HUES64 (cell line): ENCODE results near the gene TP63.

Experiments
- H3K27ac ChIP-seq: 2 replicates; pipeline ENCODE4 v1.7.0; 2013; ENCODE audit warnings: low read depth, low read length, inconsistent platforms
- H3K27me3 ChIP-seq: 2 replicates; pipeline ENCODE4 v1.6.1; 2013; ENCODE audit warnings: mild to moderate bottlenecking, low read length; ENCODE audit not compliant: insufficient read depth
- H3K36me3 ChIP-seq: 2 replicates; pipeline ENCODE4 v1.6.1; 2013; ENCODE audit warnings: mild to moderate bottlenecking, low read length; ENCODE audit not compliant: insufficient read depth
- H3K4me1 ChIP-seq: 2 replicates; pipeline ENCODE4 v1.6.1; 2013; ENCODE audit warnings: mild to moderate bottlenecking, low read length, moderate library complexity; ENCODE audit not compliant: insufficient read depth
- H3K4me3 ChIP-seq: 2 replicates; pipeline ENCODE4 v1.5.1; 2013; ENCODE audit warnings: mild to moderate bottlenecking, low read length, moderate library complexity
- H3K9ac ChIP-seq: 2 replicates; pipeline ENCODE4 v1.6.1; 2013; ENCODE audit warnings: mild to moderate bottlenecking, low read depth, low read length
- H3K9me3 ChIP-seq: 2 replicates; pipeline ENCODE4 v1.6.1; 2013; ENCODE audit warnings: low read depth, low read length; ENCODE audit not compliant: insufficient read depth
- WGBS: fragments of 150-250, 120-280 bp; methylation state at CpG from one replicate; pipeline ENCODE4 v1.1.7; 2013; ENCODE audit warnings: missing lambda C conversion rate; 5-methylcytosine and 5-hydroxymethylcytosine counted together

Gene TP63

DNA sequence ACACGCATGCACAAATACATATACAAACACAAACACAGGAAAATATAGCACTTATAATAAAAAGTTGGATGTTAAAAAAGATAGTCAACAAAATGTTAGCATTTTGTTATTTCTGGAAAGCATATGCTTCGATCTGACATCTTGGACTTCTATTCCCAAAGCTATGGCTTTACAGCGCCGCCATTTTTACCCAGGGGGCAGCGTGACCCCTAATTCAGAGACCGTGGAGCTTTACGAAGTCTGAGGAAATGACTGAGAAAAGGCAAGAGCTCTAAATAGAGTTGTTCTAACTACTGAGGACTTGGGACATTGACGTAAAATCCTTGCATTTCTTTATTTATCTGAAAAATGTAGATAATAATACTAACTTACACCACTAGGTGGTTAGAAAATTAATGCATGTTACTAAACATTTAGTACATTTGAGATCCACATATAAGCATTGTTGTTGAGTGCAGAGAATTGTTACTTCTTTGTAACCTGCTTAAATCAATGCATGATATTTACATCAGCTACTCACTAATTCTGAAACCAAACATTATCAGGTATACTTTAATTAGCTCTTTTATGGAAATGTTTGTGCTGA lies 155.4 kb downstream of the TP63 start:
- WGBS, result 90% methylated on average over 6 of the region's 8 CpGs
- H3K36me3 ChIP-seq, result no peaks in the 10 kb centered on the region
- no peak overlapping the region for H3K4me3 ChIP-seq
- H3K27ac ChIP-seq, result no peak overlapping the region
- no peaks in the 10 kb centered on the region for H3K9me3 ChIP-seq
- no peaks in the 10 kb centered on the region for H3K4me1 ChIP-seq
- H3K27me3 ChIP-seq, result peaks cover 44% of the 10 kb centered on the region
- H3K9ac ChIP-seq, result no peak overlapping the region

DNA sequence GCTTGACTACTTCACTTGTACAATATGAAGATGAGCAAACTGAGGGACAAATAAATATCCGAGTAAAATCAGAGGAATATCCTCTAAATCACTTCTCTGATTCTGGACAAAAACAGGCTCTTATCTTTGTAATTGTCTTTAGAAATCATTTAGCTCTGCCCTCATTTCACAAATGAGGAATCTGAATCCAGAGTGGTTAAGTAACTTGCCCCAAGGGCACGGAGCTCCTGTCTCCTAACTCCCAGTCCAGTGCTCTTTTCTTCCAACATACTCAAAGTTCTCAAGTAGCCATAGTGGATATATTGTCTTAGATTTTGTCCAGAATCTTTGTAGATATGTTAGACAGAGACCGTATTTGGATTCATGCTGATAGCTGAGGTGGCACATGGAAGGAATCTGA lies 156.0 kb downstream of the TP63 start:
- peaks cover 1% of the 10 kb centered on the region; the same call in 1 of the 2 replicates for H3K4me1 ChIP-seq
- H3K9me3 ChIP-seq, result no peaks in the 10 kb centered on the region
- peaks cover 38% of the 10 kb centered on the region for H3K27me3 ChIP-seq
- no peak overlapping the region for H3K27ac ChIP-seq
- H3K4me3 ChIP-seq, result no peak overlapping the region
- 82% methylated on average over 3 of the region's 3 CpGs for WGBS
- no peaks in the 10 kb centered on the region for H3K36me3 ChIP-seq
- no peak overlapping the region for H3K9ac ChIP-seq

GRCh38 chr3:189787632-189788031 lies 156.4 kb downstream of the TP63 start:
- H3K4me1 ChIP-seq, result peaks cover 6% of the 10 kb centered on the region; the same call in 1 of the 2 replicates
- H3K4me3 ChIP-seq, result no peak overlapping the region
- no peak overlapping the region for H3K9ac ChIP-seq
- no peaks in the 10 kb centered on the region for H3K9me3 ChIP-seq
- no peaks in the 10 kb centered on the region for H3K36me3 ChIP-seq
- peaks cover 33% of the 10 kb centered on the region for H3K27me3 ChIP-seq
- 73% methylated on average over 3 of the region's 3 CpGs for WGBS
- no peak overlapping the region for H3K27ac ChIP-seq

DNA sequence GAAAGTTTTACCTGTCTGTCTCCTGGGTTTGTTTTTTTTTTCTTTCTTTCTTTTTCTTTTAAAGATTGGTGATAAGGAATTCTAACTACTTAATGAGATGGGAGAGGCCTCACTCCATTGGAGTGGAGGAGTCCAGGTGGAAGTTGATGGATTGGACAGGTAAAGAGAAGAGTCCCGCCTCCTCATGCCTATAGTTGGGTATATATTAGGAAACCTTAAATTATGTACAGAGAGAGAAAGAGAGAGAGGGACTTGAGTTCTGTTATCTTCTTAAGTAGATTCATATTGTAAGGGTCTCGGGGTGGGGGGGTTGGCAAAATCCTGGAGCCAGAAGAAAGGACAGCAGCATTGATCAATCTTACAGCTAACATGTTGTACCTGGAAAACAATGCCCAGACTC lies 158.2 kb downstream of the TP63 start:
- H3K27me3 ChIP-seq, result peaks cover 22% of the 10 kb centered on the region
- no peak overlapping the region for H3K27ac ChIP-seq

GRCh38 chr3:189790658-189791057 lies 159.5 kb downstream of the TP63 start:
- Histone ChIP-seq H3K4me3 (no peak overlapping the region), H3K27ac (no peak overlapping the region), H3K9me3 (no peaks in the 10 kb centered on the region), H3K4me1 (peaks cover 7% of the 10 kb centered on the region; the same call in 1 of the 2 replicates), H3K9ac (no peak overlapping the region), H3K36me3 (no peaks in the 10 kb centered on the region), H3K27me3 (peaks cover 22% of the 10 kb centered on the region)
- WGBS, result 93% methylated on average over 7 of the region's 7 CpGs

More for the DNA sequence above, 158.2 kb downstream of the TP63 start:
- H3K36me3 ChIP-seq, result no peaks in the 10 kb centered on the region
- H3K9me3 ChIP-seq, result no peaks in the 10 kb centered on the region
- H3K9ac ChIP-seq, result no peak overlapping the region
- H3K4me3 ChIP-seq, result no peak overlapping the region
- peaks cover 7% of the 10 kb centered on the region; the same call in 1 of the 2 replicates for H3K4me1 ChIP-seq
- WGBS, result 50% methylated on average over 2 of the region's 2 CpGs

- H3K27ac ChIP-seq, result no peak overlapping the region
- no peak overlapping the region for H3K9ac ChIP-seq
- H3K27me3 ChIP-seq, result peaks cover 35% of the 10 kb centered on the region
- 96% methylated on average over 3 of the region's 7 CpGs for WGBS
- H3K36me3 ChIP-seq, result no peaks in the 10 kb centered on the region
- H3K4me3 ChIP-seq, result no peak overlapping the region
- H3K4me1 ChIP-seq, result peaks cover 7% of the 10 kb centered on the region; the same call in 1 of the 2 replicates
- H3K9me3 ChIP-seq, result no peaks in the 10 kb centered on the region
Measured at GRCh38 chr3:189792046-189792929, 161.1 kb downstream of the TP63 start.

GRCh38 chr3:189794518-189794917 lies 163.3 kb downstream of the TP63 start:
- Histone ChIP-seq H3K27ac (no peak overlapping the region), H3K9ac (no peak overlapping the region), H3K9me3 (no peaks in the 10 kb centered on the region), H3K27me3 (peaks cover 57% of the 10 kb centered on the region), H3K36me3 (no peaks in the 10 kb centered on the region), H3K4me1 (peaks cover 7% of the 10 kb centered on the region; the same call in 1 of the 2 replicates), H3K4me3 (no peak overlapping the region)
- 94% methylated on average over 3 of the region's 3 CpGs for WGBS

GRCh38 chr3:189797103-189797750 lies 166.0 kb downstream of the TP63 start:
- no peaks in the 10 kb centered on the region for H3K36me3 ChIP-seq
- 84% methylated on average over 4 of the region's 5 CpGs for WGBS

GRCh38 chr3:189799366-189799765 lies 168.2 kb downstream of the TP63 start:
- Histone ChIP-seq H3K27me3 (peaks cover 100% of the 10 kb centered on the region), H3K27ac (no peak overlapping the region), H3K4me3 (no peak overlapping the region), H3K9ac (no peak overlapping the region), H3K9me3 (no peaks in the 10 kb centered on the region), H3K4me1 (no peaks in the 10 kb centered on the region), H3K36me3 (no peaks in the 10 kb centered on the region)
- 100% methylated on average over 1 of the region's 1 CpG for WGBS

More at GRCh38 chr3:189797103-189797750, 166.0 kb downstream of the TP63 start:
- Histone ChIP-seq H3K4me1 (peaks cover 5% of the 10 kb centered on the region; the same call in 1 of the 2 replicates), H3K27me3 (peaks cover 82% of the 10 kb centered on the region), H3K9ac (no peak overlapping the region), H3K27ac (no peak overlapping the region), H3K9me3 (no peaks in the 10 kb centered on the region), H3K4me3 (no peak overlapping the region)

GRCh38 chr3:189800436-189800835 lies 169.2 kb downstream of the TP63 start:
- H3K4me1 ChIP-seq, result peaks cover 5% of the 10 kb centered on the region
- H3K36me3 ChIP-seq, result no peaks in the 10 kb centered on the region
- H3K9ac ChIP-seq, result no peak overlapping the region
- no peaks in the 10 kb centered on the region for H3K9me3 ChIP-seq
- no peak overlapping the region for H3K27ac ChIP-seq
- 96% methylated on average over 7 of the region's 7 CpGs for WGBS
- H3K4me3 ChIP-seq, result no peak overlapping the region
- peaks cover 100% of the 10 kb centered on the region for H3K27me3 ChIP-seq

DNA sequence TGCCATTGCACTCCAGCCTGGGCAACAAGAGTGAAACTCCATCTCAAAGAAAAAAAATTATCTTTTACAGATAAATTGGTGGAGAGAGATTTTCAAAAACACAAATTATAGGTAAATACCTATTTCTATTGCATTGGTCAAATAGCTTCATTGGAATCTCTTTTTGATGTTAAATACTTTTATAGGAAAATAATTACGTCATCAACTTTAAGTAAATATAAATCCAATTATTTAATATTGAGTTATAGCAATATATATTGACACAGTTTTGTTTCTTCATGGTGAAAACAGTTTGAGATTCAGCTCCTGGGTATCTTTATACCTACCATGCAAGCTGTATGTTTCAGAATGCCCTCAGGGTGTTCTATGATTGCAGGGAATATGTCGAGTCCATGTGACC lies 172.1 kb downstream of the TP63 start:
- no peak overlapping the region for H3K9ac ChIP-seq
- no peaks in the 10 kb centered on the region for H3K9me3 ChIP-seq
- 100% methylated on average over 1 of the region's 2 CpGs for WGBS
- peaks cover 98% of the 10 kb centered on the region for H3K27me3 ChIP-seq
- H3K36me3 ChIP-seq, result no peaks in the 10 kb centered on the region
- H3K27ac ChIP-seq, result no peak overlapping the region
- no peak overlapping the region for H3K4me3 ChIP-seq
- peaks cover 30% of the 10 kb centered on the region for H3K4me1 ChIP-seq
